DOHH2 (cell line): ENCODE measurements around the gene KRTAP10-6.

Experiments used
- H3F3A ChIP-seq: fragments of 200-600 bp; sonication (generic), shearing (Covaris generic); 2 replicates; pipeline ENCODE4 v1.6.0; 2016; ENCODE audit warnings: antibody characterized with exemption, mild to moderate bottlenecking; ENCODE audit not compliant: control insufficient read depth, insufficient read depth
- H3K27ac ChIP-seq: fragments of 200-600 bp; sonication (generic); 2 replicates; pipeline ENCODE4 v1.5.1; 2014; ENCODE audit warnings: low read depth, mild to moderate bottlenecking, low read length, moderate library complexity
- H3K27me3 ChIP-seq: fragments of 200-600 bp; sonication (generic); 2 replicates; pipeline ENCODE4 v1.6.1; 2014; ENCODE audit warnings: mild to moderate bottlenecking, low read length, mixed read lengths; ENCODE audit not compliant: control insufficient read depth
- H3K36me3 ChIP-seq: fragments of 200-600 bp; sonication (generic); 2 replicates; pipeline ENCODE4 v1.6.1; 2014; ENCODE audit warnings: mild to moderate bottlenecking, low read length, moderate library complexity, mixed read lengths; ENCODE audit not compliant: control insufficient read depth
- H3K4me1 ChIP-seq: fragments of 200-600 bp; sonication (generic); 2 replicates; pipeline ENCODE4 v1.6.1; 2014; ENCODE audit warnings: mild to moderate bottlenecking, low read length, mixed read lengths; ENCODE audit not compliant: control insufficient read depth
- H3K4me2 ChIP-seq: fragments of 200-600 bp; sonication (generic); 2 replicates; pipeline ENCODE4 v1.6.0; 2014; ENCODE audit warnings: mild to moderate bottlenecking, low read length, moderate library complexity
- H3K4me3 ChIP-seq: fragments of 200-600 bp; sonication (generic); 2 replicates; pipeline ENCODE4 v1.5.1; 2014; ENCODE audit warnings: mild to moderate bottlenecking, low read length, mixed read lengths
- H3K79me2 ChIP-seq: fragments of 200-600 bp; sonication (generic); 2 replicates; pipeline ENCODE4 v1.6.1; 2014; ENCODE audit warnings: mild to moderate bottlenecking, low read length, mixed read lengths; ENCODE audit not compliant: control insufficient read depth
- H3K9me2 ChIP-seq: fragments of 200-600 bp; sonication (generic); replicated peaks from 2 replicates; pipeline ENCODE4 v1.6.1; 2014; ENCODE audit warnings: mild to moderate bottlenecking, low read length, mixed read lengths; ENCODE audit not compliant: control insufficient read depth
- H3K9me3 ChIP-seq: fragments of 200-600 bp; sonication (generic); 2 replicates; pipeline ENCODE4 v1.6.1; 2014; ENCODE audit warnings: antibody characterized with exemption, low read length, mixed read lengths; ENCODE audit not compliant: control insufficient read depth, insufficient read depth
- H4K20me1 ChIP-seq: fragments of 200-600 bp; sonication (generic); 2 replicates; pipeline ENCODE4 v1.6.0; 2014; ENCODE audit warnings: low read depth, mild to moderate bottlenecking, antibody characterized with exemption, low read length, moderate library complexity; ENCODE audit not compliant: control insufficient read depth, insufficient read depth
- CTCF ChIP-seq: fragments of 200-600 bp; sonication (generic); IDR thresholded peaks from one replicate; pipeline ENCODE4 v1.5.1; 2014; ENCODE audit warnings: antibody characterized with exemption, mild to moderate bottlenecking, low read depth, low read length; ENCODE audit not compliant: poor library complexity, severe bottlenecking
- EZH2phosphoT487 ChIP-seq: fragments of 200-600 bp; sonication (generic); IDR thresholded peaks from 2 replicates; pipeline ENCODE4 v1.6.1; 2017; ENCODE audit warnings: borderline replicate concordance, mild to moderate bottlenecking, antibody characterized with exemption, low read length, moderate library complexity, mixed read lengths

The KRTAP10-6 gene

GRCh38 chr21:44572959-44573583 is 19.2 kb downstream of the KRTAP10-6 start:
- H3F3A ChIP-seq, result no peaks in the 10 kb centered on the region
- H3K4me3 ChIP-seq, result no peak overlapping the region
- no peaks in the 10 kb centered on the region for H3K4me1 ChIP-seq
- no peaks in the 10 kb centered on the region for H4K20me1 ChIP-seq
- no peaks in the 10 kb centered on the region for H3K27me3 ChIP-seq
- no peaks in the 10 kb centered on the region for H3K9me2 ChIP-seq
- no peak overlapping the region for H3K4me2 ChIP-seq
- H3K36me3 ChIP-seq, result no peaks in the 10 kb centered on the region
- H3K79me2 ChIP-seq, result no peaks in the 10 kb centered on the region
- no peak for TF ChIP-seq CTCF
- TF ChIP-seq EZH2phosphoT487, result no peak
- 0 out of 2 replicates have a peak, but pooled peaks cover 3% of the 10 kb centered on the region for H3K9me3 ChIP-seq
- H3K27ac ChIP-seq, result no peak overlapping the region

GRCh38 chr21:44571844-44572782 is 20.2 kb downstream of the KRTAP10-6 start:
- no peak for TF ChIP-seq CTCF
- no peak for TF ChIP-seq EZH2phosphoT487
- Histone ChIP-seq H3K4me3 (no peak overlapping the region), H3K4me2 (no peak overlapping the region), H3K9me2 (no peaks in the 10 kb centered on the region), H3K9me3 (no peaks in the 10 kb centered on the region), H3K27me3 (no peaks in the 10 kb centered on the region), H3K79me2 (no peaks in the 10 kb centered on the region), H3F3A (no peaks in the 10 kb centered on the region), H4K20me1 (no peaks in the 10 kb centered on the region), H3K27ac (no peak overlapping the region), H3K4me1 (no peaks in the 10 kb centered on the region), H3K36me3 (no peaks in the 10 kb centered on the region)

- Histone ChIP-seq H3K9me3 (no peaks in the 10 kb centered on the region), H3K27ac (no peak overlapping the region), H3F3A (no peaks in the 10 kb centered on the region), H3K4me3 (no peak overlapping the region), H3K9me2 (no peaks in the 10 kb centered on the region), H3K36me3 (no peaks in the 10 kb centered on the region), H3K27me3 (no peaks in the 10 kb centered on the region), H3K79me2 (no peaks in the 10 kb centered on the region), H4K20me1 (no peaks in the 10 kb centered on the region), H3K4me2 (no peak overlapping the region), H3K4me1 (no peaks in the 10 kb centered on the region)
- TF ChIP-seq EZH2phosphoT487 (no peak), CTCF (no peak)
These were observed 21.0 kb downstream of the KRTAP10-6 start for GRCh38 chr21:44571296-44571695.
